GM18868 (cell line): Measurements from ENCODE around the gene FBXO3.

Source experiments
- ATAC-seq: cut with Tn5 transposase; IDR thresholded peaks from one replicate; pipeline ENCODE4 v1.9.1; 2021; ENCODE audit warnings: mild to moderate bottlenecking, moderate library complexity; ENCODE audit not compliant: unreplicated experiment

FBXO3 gene

GRCh38 chr11:33704240-33705002 is 69.9 kb downstream of the FBXO3 start:
- no peak for ATAC-seq

- no peak for ATAC-seq
Measured at GRCh38 chr11:33703788-33704187, 70.5 kb downstream of the FBXO3 start.

- ATAC-seq, result no peak
Measured at GRCh38 chr11:33703234-33703633, 71.1 kb downstream of the FBXO3 start.

- ATAC-seq, result no peak
Measured at GRCh38 chr11:33701302-33702230, 72.8 kb downstream of the FBXO3 start.

GRCh38 chr11:33700502-33701271 is 73.6 kb downstream of the FBXO3 start, which contains the start of gene C11orf91:
Gene C11orf91, minus strand, starts transcription at chr11:33700826. Its CDS starts 86 bp downstream, at chr11:33700740.
- peak; percentile 86 for ATAC-seq

GRCh38 chr11:33700063-33700501 is 74.2 kb downstream of the FBXO3 start:
- no peak for ATAC-seq

- no peak for ATAC-seq
Measured at GRCh38 chr11:33699515-33700062, 74.7 kb downstream of the FBXO3 start.

GRCh38 chr11:33698921-33699320 is 75.4 kb downstream of the FBXO3 start:
- ATAC-seq, result no peak

- no peak for ATAC-seq
Measured at GRCh38 chr11:33697997-33698396, 76.3 kb downstream of the FBXO3 start.

GRCh38 chr11:33696931-33697638 is 77.2 kb downstream of the FBXO3 start:
- no peak for ATAC-seq

GRCh38 chr11:33696411-33696810 is 77.9 kb downstream of the FBXO3 start:
- no peak for ATAC-seq

GRCh38 chr11:33695051-33695566 is 79.2 kb downstream of the FBXO3 start:
- ATAC-seq, result no peak

- ATAC-seq, result no peak
Measured at GRCh38 chr11:33694346-33695050, 79.8 kb downstream of the FBXO3 start.

GRCh38 chr11:33692541-33692940 is 81.8 kb downstream of the FBXO3 start:
- no peak for ATAC-seq

GRCh38 chr11:33692013-33692504 is 82.3 kb downstream of the FBXO3 start:
- no peak for ATAC-seq

GRCh38 chr11:33691066-33691864 is 83.1 kb downstream of the FBXO3 start:
- ATAC-seq, result no peak
